Large intestine (tissue), 3 donors: Measurements from ENCODE around the gene KLK12. TPM values are rescaled to one million over a fixed set of nuclear protein-coding genes. Genes with fewer than 3 reads are reported as not detected.
"Not testable (repeated sequence)": the region's sequence is repeated elsewhere in the genome, so short reads cannot be mapped to it uniquely, and the experiment has no call there.

Experiments
- DNase-seq, 2 donors: peaks; one replicate each; pipeline versions ENCODE4 v3.0.0 to v3.0.0-alpha.2; 2013
- H3K27ac ChIP-seq: one replicate; pipeline ENCODE4 v1.5.1; 2013; ENCODE audit warnings: low read length
- H3K27me3 ChIP-seq: 2 replicates; pipeline ENCODE4 v1.6.1; 2013; ENCODE audit warnings: low read length; ENCODE audit not compliant: control insufficient read depth, insufficient read depth
- H3K36me3 ChIP-seq: 2 replicates; pipeline ENCODE4 v1.6.1; 2013; ENCODE audit warnings: low read length; ENCODE audit not compliant: control insufficient read depth, insufficient read depth
- H3K4me1 ChIP-seq: one replicate; pipeline ENCODE4 v1.6.1; 2013; ENCODE audit warnings: low read length; ENCODE audit not compliant: control insufficient read depth, insufficient read depth
- H3K4me3 ChIP-seq: one replicate; pipeline ENCODE4 v1.5.1; 2013; ENCODE audit warnings: low read length
- H3K9me3 ChIP-seq: one replicate; pipeline ENCODE4 v1.6.1; 2013; ENCODE audit warnings: mild to moderate bottlenecking, low read depth, low read length, moderate library complexity; ENCODE audit not compliant: control insufficient read depth
- WGBS: methylation state at CpG from one replicate; pipeline ENCODE4 v1.1.5; 2013; ENCODE audit warnings: low lambda C conversion rate; ENCODE audit not compliant: insufficient coverage; 5-methylcytosine and 5-hydroxymethylcytosine counted together
- polyA plus RNA-seq: library from polyadenylated mRNA; unstranded; fragments of 120-200 nt; gene quantifications from one replicate; pipeline ENCODE4 v1.2.1, GENCODE V29; 2013

KLK12 gene
- polyA plus RNA-seq, 1 donor: 2.4 TPM

- H3K4me1 ChIP-seq: no peaks in the 10 kb centered on the region
- H3K36me3 ChIP-seq: no peaks in the 10 kb centered on the region
- peaks cover 3% of the 10 kb centered on the region for H3K9me3 ChIP-seq
- H3K27ac ChIP-seq: no peak overlapping the region
- H3K27me3 ChIP-seq: peaks cover 17% of the 10 kb centered on the region
- DNase-seq: no peak
- H3K4me3 ChIP-seq: no peak overlapping the region
- WGBS: no CpG with 5 or more reads among the region's 42 CpGs
Measured at GRCh38 chr19:51002542-51003311, 32.1 kb downstream of the KLK12 start.

- no peak overlapping the region for H3K27ac ChIP-seq
- WGBS: no CpG with 5 or more reads among the region's 12 CpGs
- H3K4me1 ChIP-seq: no peaks in the 10 kb centered on the region
- no peak for DNase-seq
- H3K9me3 ChIP-seq: peaks cover 3% of the 10 kb centered on the region
- H3K4me3 ChIP-seq: no peak overlapping the region
- H3K36me3 ChIP-seq: no peaks in the 10 kb centered on the region
- peaks cover 17% of the 10 kb centered on the region for H3K27me3 ChIP-seq
Measured at GRCh38 chr19:51002089-51002532, 32.7 kb downstream of the KLK12 start.

GRCh38 chr19:51001515-51001914 is 33.3 kb downstream of the KLK12 start, which contains the start of gene KLK8:
TSS of gene KLK8 (minus strand) at chr19:51001604. CDS start at chr19:51001167, 437 bp downstream.
- no CpG with 5 or more reads among the region's 7 CpGs for WGBS
- Histone ChIP-seq H3K9me3 (peaks cover 3% of the 10 kb centered on the region), H3K27ac (no peak within 1 kb of the TSS), H3K27me3 (peaks cover 19% of the 10 kb centered on the region), H3K36me3 (no peaks in the 10 kb centered on the region), H3K4me1 (no peaks in the 10 kb centered on the region), H3K4me3 (no peak within 1 kb of the TSS)
- no peak for DNase-seq

- H3K4me1 ChIP-seq: no peaks in the 10 kb centered on the region
- no peaks in the 10 kb centered on the region for H3K36me3 ChIP-seq
- no CpG with 5 or more reads among the region's 16 CpGs for WGBS
- peaks cover 19% of the 10 kb centered on the region for H3K27me3 ChIP-seq
- no peak overlapping the region for H3K4me3 ChIP-seq
- no peak overlapping the region for H3K27ac ChIP-seq
- DNase-seq: no peak
- peaks cover 3% of the 10 kb centered on the region for H3K9me3 ChIP-seq
Measured at GRCh38 chr19:51000981-51001380, 33.8 kb downstream of the KLK12 start.

- Histone ChIP-seq H3K27ac (no peak overlapping the region), H3K4me3 (no peak overlapping the region), H3K9me3 (peaks cover 3% of the 10 kb centered on the region), H3K36me3 (no peaks in the 10 kb centered on the region), H3K4me1 (no peaks in the 10 kb centered on the region), H3K27me3 (peaks cover 19% of the 10 kb centered on the region)
- no peak for DNase-seq
- whole genome bisulfite sequencing: no CpG with 5 or more reads among the region's 10 CpGs
Measured at GRCh38 chr19:51000426-51000825, 34.4 kb downstream of the KLK12 start.

GRCh38 chr19:50998686-50999085 is 36.1 kb downstream of the KLK12 start:
- H3K9me3 ChIP-seq: peaks cover 3% of the 10 kb centered on the region
- no peak for DNase-seq
- no peak overlapping the region for H3K4me3 ChIP-seq
- WGBS: no CpG with 5 or more reads among the region's 4 CpGs
- H3K4me1 ChIP-seq: no peaks in the 10 kb centered on the region
- H3K27me3 ChIP-seq: peaks cover 19% of the 10 kb centered on the region
- no peaks in the 10 kb centered on the region for H3K36me3 ChIP-seq
- no peak overlapping the region for H3K27ac ChIP-seq

- no peak overlapping the region for H3K4me3 ChIP-seq
- H3K9me3 ChIP-seq: peaks cover 3% of the 10 kb centered on the region
- no peaks in the 10 kb centered on the region for H3K4me1 ChIP-seq
- H3K27ac ChIP-seq: no peak overlapping the region
- H3K27me3 ChIP-seq: peaks cover 19% of the 10 kb centered on the region
- no CpG with 5 or more reads among the region's 5 CpGs for WGBS
- DNase-seq: no peak
- H3K36me3 ChIP-seq: no peaks in the 10 kb centered on the region
Measured at GRCh38 chr19:50998061-50998460, 36.7 kb downstream of the KLK12 start.

GRCh38 chr19:50994129-50994528 is 40.7 kb downstream of the KLK12 start:
- no peaks in the 10 kb centered on the region for H3K4me1 ChIP-seq
- H3K27ac ChIP-seq: no peak overlapping the region
- H3K36me3 ChIP-seq: no peaks in the 10 kb centered on the region
- 100% methylated on average over 1 of the region's 2 CpGs for WGBS
- DNase-seq: no peak
- peaks cover 3% of the 10 kb centered on the region for H3K27me3 ChIP-seq
- no peaks in the 10 kb centered on the region for H3K9me3 ChIP-seq
- H3K4me3 ChIP-seq: no peak overlapping the region

- H3K4me1 ChIP-seq: no peaks in the 10 kb centered on the region
- no peak overlapping the region for H3K4me3 ChIP-seq
- DNase-seq: no peak
- H3K27ac ChIP-seq: no peak overlapping the region
- H3K9me3 ChIP-seq: no peaks in the 10 kb centered on the region
- H3K27me3 ChIP-seq: peaks cover 3% of the 10 kb centered on the region
- 75% methylated on average over 1 of the region's 2 CpGs for WGBS
- H3K36me3 ChIP-seq: no peaks in the 10 kb centered on the region
Measured at GRCh38 chr19:50992666-50993035, 42.2 kb downstream of the KLK12 start.

GRCh38 chr19:50984416-50984815 is 50.4 kb downstream of the KLK12 start:
- H3K27me3 ChIP-seq, H3K36me3 ChIP-seq, H3K4me1 ChIP-seq, H3K27ac ChIP-seq, H3K4me3 ChIP-seq, H3K9me3 ChIP-seq, DNase-seq: not testable (repeated sequence)
- no CpG with 5 or more reads among the region's 14 CpGs for WGBS
